ENCODE measurements around the gene INSL4. TPM values are rescaled to one million over a fixed set of nuclear protein-coding genes. Genes with fewer than 3 reads are reported as not detected.
A peak's percentile ranks its signal among the peaks of the same experiment; 100 is the strongest.

Gene INSL4
- polyA plus RNA-seq, 1 of the 3 experiments (the other 2 are of a cell fraction): not detected

- TF ChIP-seq CTCF (IDR thresholded peaks at IDR 0.05): no peak
- no peak for TF ChIP-seq NRF1 (IDR thresholded peaks at IDR 0.05; ENCODE audit: low read depth, low read length)
- no peak for TF ChIP-seq GABPA (IDR thresholded peaks at IDR 0.05; ENCODE audit: low read depth)
- TF ChIP-seq POLR2AphosphoS5 (IDR thresholded peaks at IDR 0.05; ENCODE audit: low read depth, low read length): no peak
- TF ChIP-seq MAX (IDR thresholded peaks at IDR 0.05; ENCODE audit: low read depth): no peak
- TF ChIP-seq CHD2 (IDR thresholded peaks at IDR 0.05; ENCODE audit: low read length, partially characterized antibody): no peak
- TF ChIP-seq JUND (IDR thresholded peaks at IDR 0.05): peak; percentile 63
- 0 out of 2 replicates have a peak, but pooled peaks have one; percentile 8 for TF ChIP-seq NFIC (IDR thresholded peaks at IDR 0.05; ENCODE audit: borderline replicate concordance)
- TF ChIP-seq EP300 (IDR thresholded peaks at IDR 0.05; ENCODE audit: borderline replicate concordance in 1 of 2, low read depth in 1 of 2, low read length in 1 of 2): peak in 1 of 2 experiments; percentile 63; a peak in 2 of 4 replicates
- TF ChIP-seq REST (IDR thresholded peaks at IDR 0.05; ENCODE audit: low read depth, low read length): no peak
- no peak; the same call in 1 of the 2 replicates for TF ChIP-seq RFX5 (IDR thresholded peaks at IDR 0.05; ENCODE audit: low read length)
- no peak for TF ChIP-seq USF2 (IDR thresholded peaks at IDR 0.05; ENCODE audit: borderline replicate concordance, low read depth, low read length)
- TF ChIP-seq SMC3 (IDR thresholded peaks at IDR 0.05; ENCODE audit: low read depth, low read length): no peak
- no peak for TF ChIP-seq FOXJ3 (CRISPR knock-in tag; IDR thresholded peaks at IDR 0.05)
- TF ChIP-seq ELF1 (IDR thresholded peaks at IDR 0.05): no peak
- TF ChIP-seq FOSL2 (IDR thresholded peaks at IDR 0.05; ENCODE audit: borderline replicate concordance, low read depth): peak; percentile 65; the same call in 1 of the 2 replicates
- peak; percentile 41; the same call in 1 of the 2 replicates for TF ChIP-seq TCF12 (IDR thresholded peaks at IDR 0.05)
Measured at GRCh38 chr9:5269249-5269715, 38.1 kb downstream of the INSL4 start (continued).
